ENCODE data around the gene TMPRSS6. TPM values are rescaled to one million over a fixed set of nuclear protein-coding genes. Genes with fewer than 3 reads are reported as not detected.
A peak's percentile ranks its signal among the peaks of the same experiment; 100 is the strongest.

TMPRSS6 gene
- total and polyA plus RNA-seq, 2 of the 13 experiments (the other 11 are each of a cell fraction or from before 2014, with no cell fraction given), result 4.2 to 4.8 TPM

- no peak for TF ChIP-seq ZBTB10 (CRISPR knock-in tag; IDR thresholded peaks at IDR 0.05; ENCODE audit: borderline replicate concordance)
- TF ChIP-seq THAP9 (CRISPR knock-in tag; IDR thresholded peaks at IDR 0.05; ENCODE audit: borderline replicate concordance), result no peak
- no peak for TF ChIP-seq RCOR2 (CRISPR knock-in tag; IDR thresholded peaks at IDR 0.05)
- TF ChIP-seq RAD21 (CRISPR knock-in tag; IDR thresholded peaks at IDR 0.05), result 0 out of 2 replicates have a peak, but pooled peaks have one; percentile 18
- no peak for TF ChIP-seq ZFP62 (CRISPR knock-in tag; IDR thresholded peaks at IDR 0.05)
- no peak for TF ChIP-seq ZNF776 (CRISPR knock-in tag; IDR thresholded peaks at IDR 0.05)
- no peak for TF ChIP-seq HMGXB4 (CRISPR knock-in tag; IDR thresholded peaks at IDR 0.05; ENCODE audit: borderline replicate concordance in 1 of 2, low read depth in 1 of 2)
- no peak for TF ChIP-seq ZNF878 (CRISPR knock-in tag; IDR thresholded peaks at IDR 0.05)
- TF ChIP-seq HNF4A (CRISPR knock-in tag; IDR thresholded peaks at IDR 0.05), result peak; percentile 61
- no peak for TF ChIP-seq ERF (CRISPR knock-in tag; IDR thresholded peaks at IDR 0.05)
- TF ChIP-seq ZNF687 (CRISPR knock-in tag; IDR thresholded peaks at IDR 0.05), result no peak
- TF ChIP-seq MTF2 (CRISPR knock-in tag; IDR thresholded peaks at IDR 0.05; ENCODE audit: borderline replicate concordance), result no peak
Observed at GRCh38 chr22:37148031-37148651, 38.6 kb upstream of the TMPRSS6 start (continued).
